GM12873 (cell line): ENCODE measurements around the gene NTN1.

ENCODE experiments used
- CTCF ChIP-seq: IDR thresholded peaks from 2 replicates; pipeline ENCODE4 v1.5.1; 2012; ENCODE audit warnings: low read depth, mild to moderate bottlenecking, moderate library complexity, low read length, control low read depth; ENCODE audit not compliant: insufficient read depth; ENCODE audit errors: missing control alignments

The NTN1 gene

GRCh38 chr17:9124554-9124935, 103.2 kb downstream of the NTN1 start:
- TF ChIP-seq CTCF, result no peak

- no peak for TF ChIP-seq CTCF
These were observed 104.4 kb downstream of the NTN1 start for GRCh38 chr17:9125722-9126121.

GRCh38 chr17:9127340-9127739, 106.0 kb downstream of the NTN1 start:
- TF ChIP-seq CTCF, result no peak

GRCh38 chr17:9131371-9131770, 110.1 kb downstream of the NTN1 start:
- no peak for TF ChIP-seq CTCF

- no peak for TF ChIP-seq CTCF
These were observed 111.0 kb downstream of the NTN1 start for GRCh38 chr17:9132291-9132690.

- TF ChIP-seq CTCF, result no peak
These were observed 111.8 kb downstream of the NTN1 start for GRCh38 chr17:9132944-9133610.

GRCh38 chr17:9138161-9138717, 116.9 kb downstream of the NTN1 start:
- TF ChIP-seq CTCF, result no peak
